Liver (tissue), 9 donors: Measurements from ENCODE around the gene CAPN10. TPM values are rescaled to one million over a fixed set of nuclear protein-coding genes. Genes with fewer than 3 reads are reported as not detected.

Source experiments
- DNase-seq: peaks from one replicate; pipeline ENCODE4 v3.0.0-alpha.2; 2017; ENCODE audit warnings: low spot score
- H3K27ac ChIP-seq, 2 donors: one replicate each; pipeline ENCODE4 v1.7.0; 2013; ENCODE audit warnings: inconsistent platforms in 2 of 2, low read length in 2 of 2, control low read depth in 1 of 2, low read depth in 1 of 2, mild to moderate bottlenecking in 1 of 2
- H3K27me3 ChIP-seq, 4 donors: one replicate each; pipeline versions ENCODE4 v1.6.1 to v1.7.0; 2013; ENCODE audit warnings: low read length in 3 of 4, inconsistent platforms in 1 of 4, mild to moderate bottlenecking in 1 of 4, moderate library complexity in 1 of 4; ENCODE audit not compliant: control insufficient read depth in 4 of 4, insufficient read depth in 4 of 4
- H3K36me3 ChIP-seq, 4 donors: one replicate each; pipeline versions ENCODE4 v1.6.1 to v1.7.0; 2013; ENCODE audit warnings: low read length in 3 of 4, mild to moderate bottlenecking in 3 of 4, low read depth in 1 of 4, moderate library complexity in 1 of 4; ENCODE audit not compliant: control insufficient read depth in 4 of 4, insufficient read depth in 3 of 4
- H3K4me1 ChIP-seq, 4 donors: one replicate each; pipeline versions ENCODE4 v1.6.1 to v1.7.0; 2013; ENCODE audit warnings: low read length in 3 of 4, mild to moderate bottlenecking in 3 of 4, moderate library complexity in 1 of 4; ENCODE audit not compliant: control insufficient read depth in 4 of 4, insufficient read depth in 4 of 4
- H3K4me3 ChIP-seq, 3 donors: one replicate each; pipeline versions ENCODE4 v1.6.1 to v1.7.0; 2013; ENCODE audit warnings: low read length in 3 of 3, control low read depth in 1 of 3, low read depth in 1 of 3, mild to moderate bottlenecking in 1 of 3
- H3K9ac ChIP-seq, 2 donors: one replicate each; pipeline ENCODE4 v1.7.0; 2013; ENCODE audit warnings: low read length in 2 of 2, mild to moderate bottlenecking in 2 of 2, moderate library complexity in 2 of 2, control low read depth in 1 of 2, low read depth in 1 of 2
- H3K9me3 ChIP-seq, 4 donors: one replicate each; pipeline versions ENCODE4 v1.6.1 to v1.7.0; 2013; ENCODE audit warnings: low read length in 3 of 4; ENCODE audit not compliant: control insufficient read depth in 4 of 4
- EGR1 ChIP-seq, 2 donors: IDR thresholded peaks; 2 replicates each; pipeline ENCODE4 v1.6.1; 2016 to 2018; ENCODE audit warnings: antibody characterized with exemption in 2 of 2, low read depth in 2 of 2
- FOXA1 ChIP-seq: IDR thresholded peaks from 2 replicates; pipeline ENCODE4 v1.6.1; 2016; ENCODE audit warnings: antibody characterized with exemption
- FOXA2 ChIP-seq: IDR thresholded peaks from 2 replicates; pipeline ENCODE4 v1.6.1; 2016; ENCODE audit warnings: antibody characterized with exemption
- GABPA ChIP-seq, 2 donors: IDR thresholded peaks in 1 of 2; conservative IDR thresholded peaks in 1 of 2; 2 replicates each; pipeline ENCODE4 v1.6.1; 2016; ENCODE audit warnings: antibody characterized with exemption in 2 of 2, mild to moderate bottlenecking in 1 of 2, moderate library complexity in 1 of 2
- HNF4A ChIP-seq, 2 donors: conservative IDR thresholded peaks; 2 replicates each; pipeline ENCODE4 v1.6.1; 2016; ENCODE audit warnings: antibody characterized with exemption in 2 of 2, mild to moderate bottlenecking in 2 of 2
- HNF4G ChIP-seq: IDR thresholded peaks from 2 replicates; pipeline ENCODE4 v1.6.1; 2016; ENCODE audit warnings: antibody characterized with exemption
- JUND ChIP-seq, 2 donors: IDR thresholded peaks; 2 replicates each; pipeline ENCODE4 v1.6.1; 2016; ENCODE audit warnings: antibody characterized with exemption in 2 of 2
- NR2F2 ChIP-seq: IDR thresholded peaks from 2 replicates; pipeline ENCODE4 v1.6.1; 2016; ENCODE audit warnings: antibody characterized with exemption
- RAD21 ChIP-seq, 2 donors: IDR thresholded peaks; 2 replicates each; pipeline ENCODE4 v1.6.1; 2016; ENCODE audit warnings: antibody characterized with exemption in 2 of 2, mild to moderate bottlenecking in 2 of 2
- RXRA ChIP-seq, 2 donors: IDR thresholded peaks; 2 replicates each; pipeline ENCODE4 v1.6.1; 2017 to 2018; ENCODE audit warnings: antibody characterized with exemption in 2 of 2, mild to moderate bottlenecking in 1 of 2
- SP1 ChIP-seq: IDR thresholded peaks from 2 replicates; pipeline ENCODE4 v1.6.1; 2018; ENCODE audit warnings: antibody characterized with exemption, mild to moderate bottlenecking
- TAF1 ChIP-seq: conservative IDR thresholded peaks from 2 replicates; pipeline ENCODE4 v1.6.1; 2016; ENCODE audit warnings: antibody characterized with exemption, mild to moderate bottlenecking
- YY1 ChIP-seq: IDR thresholded peaks from 2 replicates; pipeline ENCODE4 v1.6.1; 2016; ENCODE audit warnings: antibody characterized with exemption, mild to moderate bottlenecking
- ZBTB33 ChIP-seq: IDR thresholded peaks from 2 replicates; pipeline ENCODE4 v1.6.1; 2016; ENCODE audit warnings: antibody characterized with exemption
- WGBS: extraction: QIAGEN DNeasy Blood & Tissue Kit; methylation state at CpG from one replicate; pipeline ENCODE4 v1.1.7; 2013; 5-methylcytosine and 5-hydroxymethylcytosine counted together
- polyA plus RNA-seq, 2 donors: library from polyadenylated mRNA; stranded (reverse) in 1 of 2; unstranded in 1 of 2; fragments of 200-250 nt in 1 of 2; fragments of >200 nt in 1 of 2; fragmentation: Nextera tagmentation in 1 of 2; extraction: Ambion mirVana in 1 of 2; gene quantifications; one replicate each; pipeline versions ENCODE4 v1.2.1 to v1.2.3, GENCODE V29; 2013 to 2015
- total RNA-seq, 2 donors: library from RNA; depleted of rRNA; stranded (reverse); fragments of >200 nt; gene quantifications; one replicate each; pipeline ENCODE4 v1.2.3, GENCODE V29; 2014
- TF ChIP-seq, protein P1 (sequence below): IDR thresholded peaks from 2 replicates; pipeline ENCODE4 v1.6.1; 2016; ENCODE audit warnings: antibody characterized with exemption
- TF ChIP-seq, protein P2 (sequence below): IDR thresholded peaks from 2 replicates; pipeline ENCODE4 v1.6.1; 2016; ENCODE audit warnings: antibody characterized with exemption
- TF ChIP-seq, protein P3 (sequence below): fragments of 150-350 bp; IDR thresholded peaks from 2 replicates; pipeline ENCODE4 v1.5.1; 2017; ENCODE audit warnings: improper control_type of control experiment, low read depth, low read length; ENCODE audit not compliant: missing input control
- donor health status: healthy.
- donor health status: healthy.
- donor health status: healthy.
- donor health status: healthy.
- donor health status: healthy.

The CAPN10 gene
- total and polyA plus RNA-seq, 4 donors: 4.8 to 11.3 (median 6.5) TPM

DNA sequence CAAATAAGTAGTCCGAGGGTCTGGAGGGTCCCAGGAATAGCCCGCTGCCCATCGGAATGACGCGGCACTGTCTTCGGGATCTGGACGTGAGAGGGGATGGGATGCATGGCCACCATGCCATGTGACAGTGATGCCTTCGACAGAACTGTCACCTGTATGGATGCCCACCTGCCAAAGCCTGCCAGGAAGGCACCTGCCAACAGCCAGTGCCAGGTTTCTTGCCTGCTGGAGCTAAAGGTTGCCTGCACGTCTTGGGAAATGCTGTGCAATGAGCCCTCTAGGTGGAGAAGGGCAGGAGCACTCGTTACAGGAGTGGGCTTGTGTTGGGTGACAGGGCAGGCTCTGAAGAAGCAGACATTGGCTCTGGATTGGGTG is 59.3 kb downstream of the CAPN10 start:
- Histone ChIP-seq H3K27ac (no peak overlapping the region), H3K36me3 (no peaks in the 10 kb centered on the region), H3K4me3 (no peak overlapping the region), H3K27me3 (peaks cover 0 to 4% (median 0%) of the 10 kb centered on the region in 4 donors), H3K9me3 (no peaks in the 10 kb centered on the region), H3K4me1 (no peaks in the 10 kb centered on the region), H3K9ac (no peak overlapping the region)
- no peak for DNase-seq
- TF ChIP-seq HNF4G (no peak), NR2F2 (no peak), JUND (IDR thresholded peaks at IDR 0.05) (no peak), SP1 (no peak), FOXA1 (no peak), RXRA (IDR thresholded peaks at IDR 0.05) (no peak), YY1 (no peak), EGR1 (IDR thresholded peaks at IDR 0.05; ENCODE audit: low read depth in 2 of 2) (no peak), FOXA2 (no peak), TAF1 (no peak), ZBTB33 (no peak), RAD21 (IDR thresholded peaks at IDR 0.05) (no peak), GABPA (IDR thresholded peaks at IDR 0.05 in 1 of 2, conservative IDR thresholded peaks at IDR 0.05 in 1 of 2) (no peak), HNF4A (conservative IDR thresholded peaks at IDR 0.05) (no peak)
- TF ChIP-seq, protein P1, sequence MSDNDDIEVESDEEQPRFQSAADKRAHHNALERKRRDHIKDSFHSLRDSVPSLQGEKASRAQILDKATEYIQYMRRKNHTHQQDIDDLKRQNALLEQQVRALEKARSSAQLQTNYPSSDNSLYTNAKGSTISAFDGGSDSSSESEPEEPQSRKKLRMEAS: no peak
- TF ChIP-seq, protein P2, sequence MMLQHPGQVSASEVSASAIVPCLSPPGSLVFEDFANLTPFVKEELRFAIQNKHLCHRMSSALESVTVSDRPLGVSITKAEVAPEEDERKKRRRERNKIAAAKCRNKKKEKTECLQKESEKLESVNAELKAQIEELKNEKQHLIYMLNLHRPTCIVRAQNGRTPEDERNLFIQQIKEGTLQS: no peak
- TF ChIP-seq, protein P3, sequence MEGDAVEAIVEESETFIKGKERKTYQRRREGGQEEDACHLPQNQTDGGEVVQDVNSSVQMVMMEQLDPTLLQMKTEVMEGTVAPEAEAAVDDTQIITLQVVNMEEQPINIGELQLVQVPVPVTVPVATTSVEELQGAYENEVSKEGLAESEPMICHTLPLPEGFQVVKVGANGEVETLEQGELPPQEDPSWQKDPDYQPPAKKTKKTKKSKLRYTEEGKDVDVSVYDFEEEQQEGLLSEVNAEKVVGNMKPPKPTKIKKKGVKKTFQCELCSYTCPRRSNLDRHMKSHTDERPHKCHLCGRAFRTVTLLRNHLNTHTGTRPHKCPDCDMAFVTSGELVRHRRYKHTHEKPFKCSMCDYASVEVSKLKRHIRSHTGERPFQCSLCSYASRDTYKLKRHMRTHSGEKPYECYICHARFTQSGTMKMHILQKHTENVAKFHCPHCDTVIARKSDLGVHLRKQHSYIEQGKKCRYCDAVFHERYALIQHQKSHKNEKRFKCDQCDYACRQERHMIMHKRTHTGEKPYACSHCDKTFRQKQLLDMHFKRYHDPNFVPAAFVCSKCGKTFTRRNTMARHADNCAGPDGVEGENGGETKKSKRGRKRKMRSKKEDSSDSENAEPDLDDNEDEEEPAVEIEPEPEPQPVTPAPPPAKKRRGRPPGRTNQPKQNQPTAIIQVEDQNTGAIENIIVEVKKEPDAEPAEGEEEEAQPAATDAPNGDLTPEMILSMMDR: no peak
- 85% methylated on average over 10 of the region's 10 CpGs for WGBS

GRCh38 chr2:240646176-240646899 is 59.8 kb downstream of the CAPN10 start:
- no peaks in the 10 kb centered on the region for H3K9me3 ChIP-seq
- H3K4me1 ChIP-seq: no peaks in the 10 kb centered on the region
- no peak for TF ChIP-seq HNF4G
- no peaks in the 10 kb centered on the region for H3K36me3 ChIP-seq
- H3K4me3 ChIP-seq: no peak overlapping the region
- no peak overlapping the region for H3K9ac ChIP-seq
- DNase-seq: no peak
- H3K27ac ChIP-seq: no peak overlapping the region
- H3K27me3 ChIP-seq: peaks cover 0 to 4% (median under 1%) of the 10 kb centered on the region in 4 donors
- 83% methylated on average over 36 of the region's 36 CpGs for WGBS
